Head of caudate nucleus (tissue), 42 donors: ENCODE data around the gene ATP6V0A4.
"Not testable (repeated sequence)": the region's sequence is repeated elsewhere in the genome, so short reads cannot be mapped to it uniquely, and the experiment has no call there.

ENCODE experiments used
- DNase-seq, 42 donors: peaks; one replicate each; pipeline versions ENCODE4 v3.0.0 to v3.0.0-alpha.2; 2020 to 2021; ENCODE audit warnings: mixed read lengths in 7 of 42
- intact Hi-C: fragments of 100-400 bp; cut with DNase I; formaldehyde crosslinking; loops from one replicate; pipeline ENCODE4 v1.15.0; 2022

Gene ATP6V0A4

GRCh38 chr7:138755331-138755747 lies 42.7 kb downstream of the ATP6V0A4 start:
- no peak for DNase-seq
- intact Hi-C loops: no loop called here

- intact Hi-C loops: no loop called here
- no peak for DNase-seq
Observed at GRCh38 chr7:138753610-138754009, 44.4 kb downstream of the ATP6V0A4 start.

GRCh38 chr7:138753150-138753518 lies 44.9 kb downstream of the ATP6V0A4 start:
- intact Hi-C loops: no loop called here
- DNase-seq: no peak

GRCh38 chr7:138752518-138753149 lies 45.4 kb downstream of the ATP6V0A4 start:
- DNase-seq: no peak
- intact Hi-C loops: no loop called here

GRCh38 chr7:138750901-138751464 lies 47.0 kb downstream of the ATP6V0A4 start:
- DNase-seq: no peak
- intact Hi-C loops: no loop called here

- DNase-seq: no peak
- intact Hi-C loops: no loop called here
Observed at GRCh38 chr7:138750473-138750872, 47.5 kb downstream of the ATP6V0A4 start.

- intact Hi-C loops: no loop called here
- no peak for DNase-seq
Observed at GRCh38 chr7:138749960-138750359, 48.0 kb downstream of the ATP6V0A4 start.

- intact Hi-C loops: no loop called here
- no peak for DNase-seq
Observed at GRCh38 chr7:138748666-138749065, 49.3 kb downstream of the ATP6V0A4 start.

- DNase-seq: no peak
- intact Hi-C loops: no loop called here
Observed at GRCh38 chr7:138746073-138746472, 51.9 kb downstream of the ATP6V0A4 start.

- intact Hi-C loops: no loop called here
- no peak for DNase-seq
Observed at GRCh38 chr7:138745189-138745588, 52.8 kb downstream of the ATP6V0A4 start.

GRCh38 chr7:138741453-138741735 lies 56.6 kb downstream of the ATP6V0A4 start:
- no peak for DNase-seq
- intact Hi-C loops: no loop called here

- intact Hi-C loops: loop anchor here (10.0 kb wide), 1 partner anchor 575 kb away; no protein-coding TSS in a partner anchor
- no peak for DNase-seq
Observed at GRCh38 chr7:138739859-138740258, 58.1 kb downstream of the ATP6V0A4 start.

GRCh38 chr7:138738551-138739335 lies 59.3 kb downstream of the ATP6V0A4 start:
- intact Hi-C loops: loop anchor here (10.0 kb wide), 1 partner anchor 574 kb away; no protein-coding TSS in a partner anchor
- DNase-seq: peak; percentile 53 to 97 (median 89)

GRCh38 chr7:138738114-138738513 lies 59.9 kb downstream of the ATP6V0A4 start:
- no peak for DNase-seq
- intact Hi-C loops: loop anchor here (10.0 kb wide), 1 partner anchor 573 kb away; no protein-coding TSS in a partner anchor

GRCh38 chr7:138735399-138735798 lies 62.6 kb downstream of the ATP6V0A4 start:
- DNase-seq: no peak
- intact Hi-C loops: loop anchor here (10.0 kb wide), 1 partner anchor 571 kb away; no protein-coding TSS in a partner anchor

GRCh38 chr7:138731733-138732132 lies 66.3 kb downstream of the ATP6V0A4 start:
- intact Hi-C loops: loop anchor here (10.0 kb wide), 1 partner anchor 567 kb away; no protein-coding TSS in a partner anchor
- not testable (repeated sequence) for DNase-seq

- intact Hi-C loops: no loop called here
Observed at GRCh38 chr7:138729444-138729843, 68.6 kb downstream of the ATP6V0A4 start.

GRCh38 chr7:138727336-138728099 lies 70.5 kb downstream of the ATP6V0A4 start:
- DNase-seq: no peak
- intact Hi-C loops: no loop called here

More at GRCh38 chr7:138729444-138729843, 68.6 kb downstream of the ATP6V0A4 start:
- no peak for DNase-seq

- DNase-seq: peak in 1 of 42 donors; percentile 6
Observed at GRCh38 chr7:138726288-138726687, 71.7 kb downstream of the ATP6V0A4 start.

GRCh38 chr7:138720286-138720685 lies 77.7 kb downstream of the ATP6V0A4 start:
- intact Hi-C loops: no loop called here
- DNase-seq: no peak

More at GRCh38 chr7:138726288-138726687, 71.7 kb downstream of the ATP6V0A4 start:
- intact Hi-C loops: no loop called here
